Astrocyte of the cerebellum (primary cell): ENCODE results near the gene CYTH2.
A peak's percentile ranks its signal among the peaks of the same experiment; 100 is the strongest.

Source experiments
- DNase-seq: peaks from one replicate; pipeline ENCODE4 v3.0.0-alpha.2; 2011; ENCODE audit warnings: low read depth
- H3K4me3 ChIP-seq: 2 replicates; pipeline ENCODE4 v1.5.1; 2011; ENCODE audit warnings: mild to moderate bottlenecking, low read depth, low read length, moderate library complexity
- CTCF ChIP-seq: IDR thresholded peaks from 2 replicates; pipeline ENCODE4 v1.5.1; 2012; ENCODE audit warnings: low read length, low read depth, moderate library complexity, mild to moderate bottlenecking; ENCODE audit errors: missing control alignments
- in situ Hi-C: cut with HindIII; loops from 2 replicates; pipeline ENCODE4 v1.10.0; 2017; ENCODE audit warnings: low sequenced_read_pairs

Gene CYTH2

DNA sequence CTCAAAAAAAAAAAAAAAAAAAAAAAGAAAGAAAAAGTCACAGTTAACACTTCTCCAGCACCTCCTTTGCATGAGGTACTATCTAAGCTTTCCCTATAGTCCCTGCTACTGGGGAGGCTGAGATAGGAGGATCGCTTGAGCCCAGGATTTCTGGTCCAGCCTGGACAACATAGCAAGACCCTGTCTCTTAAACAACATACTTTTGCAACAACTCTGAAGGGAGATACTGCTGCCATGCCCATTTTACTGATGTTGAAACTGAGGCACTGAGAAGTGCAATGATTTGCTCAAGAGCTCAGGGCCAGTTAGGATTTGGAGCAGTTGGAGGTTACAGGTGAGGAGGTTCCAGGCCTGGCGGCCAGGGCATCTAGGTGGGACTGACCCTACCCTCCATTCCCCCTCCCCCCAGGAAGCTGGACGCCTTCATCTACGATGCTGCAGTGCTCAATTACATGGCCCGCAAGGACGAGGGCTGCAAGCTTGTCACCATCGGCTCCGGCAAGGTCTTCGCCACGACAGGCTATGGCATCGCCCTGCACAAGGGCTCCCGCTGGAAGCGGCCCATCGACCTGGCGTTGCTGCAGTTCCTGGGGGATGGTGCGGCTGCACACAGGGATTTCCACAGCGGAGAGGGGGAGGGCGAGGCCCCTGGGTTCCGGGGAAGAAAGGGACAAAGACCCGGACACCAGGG, 27.7 kb upstream of the CYTH2 start:
- in situ Hi-C loops, result no loop called here
- TF ChIP-seq CTCF, result no peak
- no peak for DNase-seq
- H3K4me3 ChIP-seq, result no peak overlapping the region

DNA sequence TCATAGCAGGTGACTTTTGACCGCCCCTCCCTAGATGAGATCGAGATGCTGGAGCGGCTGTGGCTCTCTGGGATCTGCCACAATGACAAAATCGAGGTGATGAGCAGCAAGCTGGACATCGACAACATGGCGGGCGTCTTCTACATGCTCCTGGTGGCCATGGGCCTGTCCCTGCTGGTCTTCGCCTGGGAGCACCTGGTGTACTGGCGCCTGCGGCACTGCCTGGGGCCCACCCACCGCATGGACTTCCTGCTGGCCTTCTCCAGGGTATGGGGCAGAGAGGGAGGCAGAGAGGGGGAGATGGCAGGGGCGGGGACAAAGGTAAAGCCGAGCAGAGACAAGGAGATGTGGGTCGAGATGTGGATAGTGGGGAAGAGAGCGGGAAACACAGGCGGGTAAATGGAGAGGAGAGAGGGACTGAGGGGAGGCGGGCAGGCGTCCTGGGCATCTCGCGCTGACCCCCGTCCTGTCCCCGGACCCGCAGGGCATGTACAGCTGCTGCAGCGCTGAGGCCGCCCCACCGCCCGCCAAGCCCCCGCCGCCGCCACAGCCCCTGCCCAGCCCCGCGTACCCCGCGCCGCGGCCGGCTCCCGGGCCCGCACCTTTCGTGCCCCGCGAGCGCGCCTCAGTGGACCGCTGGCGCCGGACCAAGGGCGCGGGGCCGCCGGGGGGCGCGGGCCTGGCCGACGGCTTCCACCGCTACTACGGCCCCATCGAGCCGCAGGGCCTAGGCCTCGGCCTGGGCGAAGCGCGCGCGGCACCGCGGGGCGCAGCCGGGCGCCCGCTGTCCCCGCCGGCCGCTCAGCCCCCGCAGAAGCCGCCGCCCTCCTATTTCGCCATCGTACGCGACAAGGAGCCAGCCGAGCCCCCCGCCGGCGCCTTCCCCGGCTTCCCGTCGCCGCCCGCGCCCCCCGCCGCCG, 26.8 kb upstream of the CYTH2 start:
- in situ Hi-C loops, result no loop called here
- TF ChIP-seq CTCF, result no peak
- no peak overlapping the region for H3K4me3 ChIP-seq
- no peak for DNase-seq

DNA sequence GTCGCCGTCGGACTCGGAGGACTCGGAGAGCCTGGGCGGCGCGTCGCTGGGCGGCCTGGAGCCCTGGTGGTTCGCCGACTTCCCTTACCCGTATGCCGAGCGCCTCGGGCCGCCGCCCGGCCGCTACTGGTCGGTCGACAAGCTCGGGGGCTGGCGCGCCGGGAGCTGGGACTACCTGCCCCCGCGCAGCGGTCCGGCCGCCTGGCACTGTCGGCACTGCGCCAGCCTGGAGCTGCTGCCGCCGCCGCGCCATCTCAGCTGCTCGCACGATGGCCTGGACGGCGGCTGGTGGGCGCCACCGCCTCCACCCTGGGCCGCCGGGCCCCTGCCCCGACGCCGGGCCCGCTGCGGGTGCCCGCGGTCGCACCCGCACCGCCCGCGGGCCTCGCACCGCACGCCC, 25.9 kb upstream of the CYTH2 start:
- no peak overlapping the region for H3K4me3 ChIP-seq
- no peak for TF ChIP-seq CTCF
- DNase-seq, result no peak
- in situ Hi-C loops, result no loop called here

DNA sequence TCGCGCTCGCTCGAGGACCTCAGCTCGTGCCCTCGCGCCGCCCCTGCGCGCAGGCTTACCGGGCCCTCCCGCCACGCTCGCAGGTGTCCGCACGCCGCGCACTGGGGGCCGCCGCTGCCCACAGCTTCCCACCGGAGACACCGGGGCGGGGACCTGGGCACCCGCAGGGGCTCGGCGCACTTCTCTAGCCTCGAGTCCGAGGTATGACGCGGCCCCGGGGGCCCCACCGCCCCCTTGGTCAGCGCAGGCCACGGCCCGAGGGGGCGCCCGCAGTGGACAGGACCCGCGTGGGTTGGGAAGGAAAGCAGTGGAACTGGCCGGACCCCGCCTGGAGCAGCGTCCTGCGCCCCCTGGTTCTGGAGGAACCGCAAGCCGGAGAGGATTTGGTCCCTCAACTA, 25.4 kb upstream of the CYTH2 start:
- TF ChIP-seq CTCF, result no peak
- H3K4me3 ChIP-seq, result peak overlapping the region; percentile 100
- DNase-seq, result no peak
- in situ Hi-C loops, result no loop called here

- peak overlapping the region; percentile 100 for H3K4me3 ChIP-seq
- in situ Hi-C loops, result no loop called here
- TF ChIP-seq CTCF, result no peak
- no peak for DNase-seq
Observed at GRCh38 chr19:48444129-48444935, 24.8 kb upstream of the CYTH2 start.

GRCh38 chr19:48444936-48445200, 24.3 kb upstream of the CYTH2 start:
- TF ChIP-seq CTCF, result no peak
- in situ Hi-C loops, result no loop called here
- DNase-seq, result no peak
- H3K4me3 ChIP-seq, result peak overlapping the region; percentile 100
